HepG2 (cell line): ENCODE measurements around the gene RIPK1.

ENCODE experiments used
- CSRNP2 ChIP-seq: sonication (generic); formaldehyde crosslinking; conservative IDR thresholded peaks from 2 replicates; pipeline ENCODE4 v1.8.0; 2022; ENCODE audit warnings: low read depth, missing genetic modification reagents
- EZH2 ChIP-seq: conservative IDR thresholded peaks from 2 replicates; pipeline ENCODE4 v1.6.1; 2012; ENCODE audit warnings: mild to moderate bottlenecking, low read depth, low read length, moderate library complexity
- FOXJ3 ChIP-seq: sonication (generic); formaldehyde crosslinking; IDR thresholded peaks from 2 replicates; pipeline ENCODE4 v1.4.0; 2020; ENCODE audit warnings: missing genetic modification reagents, mild to moderate bottlenecking, borderline replicate concordance

GRCh38 chr6:3019749-3020320 lies 48.5 kb upstream of the RIPK1 start:
- no peak for TF ChIP-seq FOXJ3
- TF ChIP-seq EZH2 = no peak
- TF ChIP-seq CSRNP2 (CRISPR knock-in tag) = no peak
